Stimulated activated CD8-positive, alpha-beta memory T cell treated with anti-CD3 and anti-CD28 coated beads, Interleukin-7, amount 100 ng/mL, for 4 hours (primary cell): ENCODE data around the gene PCIF1.
"Not testable (repeated sequence)": the region's sequence is repeated elsewhere in the genome, so short reads cannot be mapped to it uniquely, and the experiment has no call there.

Experiments
- DNase-seq, 2 donors: peaks; one replicate each; pipeline ENCODE4 v3.0.0-alpha.2; 2020; ENCODE audit warnings: low read depth in 2 of 2

Gene PCIF1

GRCh38 chr20:45924391-45925261, 9.9 kb upstream of the PCIF1 start:
- DNase-seq, result no peak

GRCh38 chr20:45925821-45926506, 8.5 kb upstream of the PCIF1 start:
- DNase-seq, result no peak

- no peak for DNase-seq
Measured at GRCh38 chr20:45926731-45927070, 7.8 kb upstream of the PCIF1 start.

GRCh38 chr20:45927071-45927878, 7.2 kb upstream of the PCIF1 start:
- no peak for DNase-seq

GRCh38 chr20:45931680-45932079, 2.8 kb upstream of the PCIF1 start:
- not testable (repeated sequence) for DNase-seq

GRCh38 chr20:45933266-45934045, 1.0 kb upstream of the PCIF1 start:
- DNase-seq, result peak; percentile 32 to 40

- DNase-seq, result peak in 1 of 2 donors; percentile 53
Measured at GRCh38 chr20:45934046-45934585, 367 bp upstream of the PCIF1 start.

GRCh38 chr20:45935416-45936046, 1.0 kb downstream of the PCIF1 start:
- DNase-seq, result no peak

- DNase-seq, result no peak
Measured at GRCh38 chr20:45937765-45938164, 3.3 kb downstream of the PCIF1 start.

GRCh38 chr20:45938727-45939438, 4.4 kb downstream of the PCIF1 start:
- no peak for DNase-seq

GRCh38 chr20:45940053-45940452, 5.6 kb downstream of the PCIF1 start:
- no peak for DNase-seq

GRCh38 chr20:45940469-45940868, 6.0 kb downstream of the PCIF1 start:
- no peak for DNase-seq

GRCh38 chr20:45943613-45944012, 9.1 kb downstream of the PCIF1 start:
- no peak for DNase-seq

- no peak for DNase-seq
Measured at GRCh38 chr20:45944151-45944964, 9.9 kb downstream of the PCIF1 start.

- no peak for DNase-seq
Measured at GRCh38 chr20:45944965-45945677, 10.6 kb downstream of the PCIF1 start.

- DNase-seq, result no peak
Measured at GRCh38 chr20:45945678-45946148, 11.2 kb downstream of the PCIF1 start.

GRCh38 chr20:45946149-45946970, 11.9 kb downstream of the PCIF1 start:
- DNase-seq, result peak; percentile 63 to 65
